ENCODE measurements around the gene SCFD2.
"Not testable (repeated sequence)": the region's sequence is repeated elsewhere in the genome, so short reads cannot be mapped to it uniquely, and the experiment has no call there.

SCFD2 gene

GRCh38 chr4:53340145-53340544, 25.7 kb downstream of the SCFD2 start:
- not testable (repeated sequence) for DNase-seq

DNA sequence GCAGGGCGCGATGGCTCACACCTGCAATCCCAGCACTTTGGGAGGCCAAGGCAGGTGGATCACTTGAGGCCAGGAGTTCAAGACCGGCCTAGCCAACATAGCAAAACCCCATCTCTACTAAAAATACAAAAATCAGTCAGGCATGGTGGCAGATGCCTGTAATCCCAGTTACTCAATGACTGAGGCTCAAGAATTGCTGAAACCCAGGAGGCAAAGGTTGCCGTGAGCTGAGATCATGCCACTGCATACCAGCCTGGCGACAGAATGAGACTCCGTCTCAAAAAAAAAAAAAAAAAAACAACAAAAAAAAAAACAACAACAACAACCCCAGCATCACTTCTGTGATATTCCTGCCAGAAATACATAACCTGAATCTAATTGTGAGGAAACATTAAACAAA, 30.9 kb downstream of the SCFD2 start:
- DNase-seq = not testable (repeated sequence)

DNA sequence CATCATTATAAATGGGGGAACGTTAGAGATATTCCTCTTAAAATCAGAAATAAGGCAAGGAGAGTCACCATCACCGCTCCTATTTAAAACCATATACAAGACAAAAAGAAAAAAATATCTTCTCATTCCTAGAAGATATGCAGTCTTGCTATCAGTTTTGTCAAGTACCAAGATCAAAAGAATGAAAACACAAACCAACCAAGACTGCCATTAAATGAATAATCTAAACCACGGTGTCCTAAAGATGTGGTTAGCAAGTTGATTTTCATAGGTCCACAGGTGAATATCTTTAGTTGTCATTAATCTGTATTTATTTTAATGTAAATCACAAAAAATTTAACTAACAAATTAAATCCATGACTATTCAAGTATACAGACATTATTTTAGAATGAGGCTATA, 39.3 kb downstream of the SCFD2 start:
- no peak for DNase-seq

- DNase-seq = no peak
Observed at GRCh38 chr4:53322696-53323095, 43.2 kb downstream of the SCFD2 start.

GRCh38 chr4:53321984-53322289, 43.9 kb downstream of the SCFD2 start:
- DNase-seq = no peak

DNA sequence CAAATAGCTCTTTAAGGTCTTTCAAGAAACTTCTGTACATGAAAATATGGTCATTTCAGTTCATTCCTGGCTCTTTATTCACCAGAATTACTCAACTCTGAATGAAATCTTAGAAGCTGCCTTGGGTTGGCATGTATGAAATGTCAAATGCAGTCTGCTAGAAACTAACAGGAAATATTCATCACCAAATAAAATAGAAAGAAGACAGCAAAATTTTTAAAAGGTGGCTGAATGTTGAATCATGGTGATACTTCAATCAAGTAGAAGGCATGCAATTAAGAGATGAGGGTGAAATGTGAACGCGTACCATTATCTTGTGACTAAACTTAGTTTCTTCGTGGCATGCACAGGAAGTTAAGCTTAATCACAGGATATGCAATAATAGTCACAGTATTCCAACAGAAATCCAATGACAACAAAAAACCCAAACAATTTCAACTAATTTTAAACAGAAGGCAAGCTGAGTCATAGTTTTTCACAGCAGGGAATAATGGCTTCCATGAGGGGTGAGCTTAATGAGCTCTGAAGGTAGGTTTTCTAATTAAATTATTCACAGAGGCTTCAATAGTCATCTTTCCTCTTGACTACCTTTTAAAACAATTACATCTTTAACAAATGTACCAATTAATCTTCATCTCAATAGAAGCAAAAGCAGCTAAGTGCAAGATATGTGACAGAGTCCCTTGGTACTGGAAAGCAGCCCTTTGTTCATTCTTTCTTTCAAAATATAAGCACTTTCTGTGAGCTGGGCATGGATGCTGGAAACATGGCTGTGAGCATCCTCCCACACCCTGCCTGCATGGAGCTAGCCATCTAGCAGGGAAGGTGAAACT, 44.5 kb downstream of the SCFD2 start:
- no peak for DNase-seq

DNA sequence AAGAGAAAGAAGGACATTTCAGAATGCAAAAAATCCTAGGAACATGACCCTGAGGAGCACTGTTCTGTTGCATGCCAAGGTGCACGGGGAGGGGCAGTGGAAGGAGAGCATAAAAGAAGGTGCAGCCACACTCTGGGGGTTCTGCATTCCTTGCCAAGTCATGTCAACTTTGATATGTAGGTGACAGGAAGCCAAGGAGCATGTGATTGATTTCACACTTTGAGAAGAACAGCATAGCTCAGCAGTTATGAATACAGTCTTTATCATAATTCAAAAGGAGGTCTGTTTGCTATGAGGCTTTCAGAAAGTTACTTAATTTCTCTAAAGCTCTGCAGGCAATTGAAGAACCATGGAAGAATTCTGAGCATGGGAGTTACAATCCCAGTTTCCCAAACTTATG, 50.6 kb downstream of the SCFD2 start:
- no peak for DNase-seq

- no peak for DNase-seq
Observed at GRCh38 chr4:53314252-53314651, 51.6 kb downstream of the SCFD2 start.

DNA sequence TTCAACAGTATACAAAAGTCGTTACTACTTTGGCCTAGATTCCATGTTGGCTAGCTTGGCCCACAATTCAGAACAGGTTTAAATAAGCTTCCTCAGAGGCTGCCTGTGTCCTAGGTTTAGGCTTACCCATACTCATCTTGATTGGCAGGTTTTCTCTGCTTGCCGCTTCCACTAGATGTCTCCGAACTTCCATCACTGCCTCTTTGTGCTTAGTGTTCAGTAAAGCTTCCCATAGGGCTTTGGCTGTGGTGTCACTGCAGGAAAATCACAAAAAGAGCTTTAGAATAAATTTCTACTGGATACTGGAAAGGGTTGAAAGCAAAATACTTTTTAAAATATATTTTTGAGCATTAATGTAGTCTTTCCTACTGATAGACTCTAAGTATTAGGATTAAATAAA, 52.4 kb downstream of the SCFD2 start:
- DNase-seq = no peak

DNA sequence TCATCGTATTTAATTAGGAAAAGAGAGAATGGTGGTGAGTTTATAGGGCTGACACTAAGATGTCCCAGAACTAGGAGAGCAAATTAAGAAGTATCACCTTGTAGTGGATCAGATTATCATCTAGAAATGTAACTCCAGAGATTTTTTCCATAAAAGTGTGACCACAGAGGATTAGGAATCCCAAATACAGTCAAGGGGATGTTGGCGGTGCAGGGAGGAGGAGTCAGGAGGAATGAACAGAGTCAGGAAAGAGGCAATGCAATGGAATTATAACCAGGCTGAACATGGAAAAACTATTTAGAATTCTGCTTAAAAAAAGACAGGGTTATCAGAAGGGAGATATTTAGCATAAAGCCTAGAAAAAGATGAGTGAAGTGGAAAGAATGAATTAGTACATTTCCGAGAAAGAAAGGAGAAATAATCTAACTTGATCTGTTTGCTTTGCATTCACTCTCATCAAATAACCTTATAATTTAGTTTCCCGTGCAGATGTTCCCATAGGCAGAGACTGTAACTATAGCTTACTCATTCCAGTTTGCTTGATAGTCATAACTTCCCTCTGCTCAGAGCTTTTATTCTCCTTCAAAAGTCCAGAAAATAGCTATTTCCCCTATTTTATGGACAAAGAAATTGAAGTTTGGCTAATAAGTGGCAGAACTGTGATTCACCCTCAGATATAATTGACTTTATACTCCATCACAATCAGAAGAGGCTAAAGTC, 56.4 kb downstream of the SCFD2 start:
- no peak for DNase-seq

DNA sequence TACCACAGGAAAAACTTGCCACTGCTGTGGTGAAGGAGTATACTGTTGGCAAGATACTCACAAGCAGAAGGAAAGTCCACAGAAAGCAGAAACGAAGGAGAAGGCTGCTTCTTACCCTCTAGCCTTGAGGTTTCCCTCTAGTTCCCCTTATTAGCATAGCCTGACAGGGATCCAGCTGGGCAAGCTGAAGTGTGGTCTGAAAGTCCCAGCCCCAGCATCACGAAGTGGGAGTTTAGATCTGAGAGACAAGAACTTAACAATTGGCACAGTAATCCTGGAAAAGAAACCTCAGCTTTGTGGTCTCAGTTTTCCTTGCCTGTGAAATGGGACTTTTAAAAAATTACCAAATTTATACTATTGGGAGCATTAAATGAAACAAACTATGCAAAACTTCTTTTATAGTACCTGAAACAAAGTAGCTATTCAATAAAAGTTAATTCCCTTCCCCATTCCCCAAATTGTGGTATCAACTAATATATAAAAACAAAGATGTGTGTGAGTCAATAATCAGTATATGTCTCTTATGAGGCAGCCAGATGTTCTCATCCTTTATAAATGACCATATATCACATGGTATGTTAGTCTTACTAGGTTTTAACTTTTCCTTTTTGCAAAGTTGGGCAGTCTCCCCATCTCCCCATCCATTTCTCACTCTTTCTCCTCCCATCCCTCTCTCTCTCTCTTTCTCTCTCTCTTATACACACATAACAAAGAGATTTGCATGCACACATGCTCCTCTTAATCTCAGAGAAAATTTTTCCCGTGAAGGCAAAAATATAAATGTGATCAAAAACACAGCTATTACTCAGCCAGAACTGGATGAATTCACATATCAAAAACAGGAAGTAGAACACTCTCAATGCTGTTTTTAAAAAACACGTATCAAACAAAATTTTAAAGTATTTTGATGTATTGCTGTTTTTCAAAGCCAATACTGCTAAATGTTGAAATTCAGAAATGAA, 57.8 kb downstream of the SCFD2 start:
- no peak for DNase-seq

DNA sequence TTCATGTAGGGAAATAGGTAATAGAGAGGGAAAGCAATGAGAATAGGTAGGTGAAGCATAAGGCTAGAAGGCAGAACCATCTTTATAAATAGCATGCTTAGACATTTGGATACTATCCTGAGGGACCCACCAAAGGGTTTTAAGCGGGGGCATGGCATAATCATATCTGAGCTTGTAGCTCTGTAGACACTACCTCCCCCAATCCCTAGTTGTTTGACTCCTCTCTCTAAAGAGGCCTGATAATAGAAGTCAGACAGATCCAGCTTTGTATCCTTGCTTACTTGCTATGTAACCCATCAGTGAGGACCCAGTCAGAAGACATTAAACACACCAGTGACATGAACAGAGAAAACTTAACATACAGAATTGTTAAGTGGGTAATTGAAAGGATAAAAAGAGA, 58.7 kb downstream of the SCFD2 start:
- DNase-seq = no peak

DNA sequence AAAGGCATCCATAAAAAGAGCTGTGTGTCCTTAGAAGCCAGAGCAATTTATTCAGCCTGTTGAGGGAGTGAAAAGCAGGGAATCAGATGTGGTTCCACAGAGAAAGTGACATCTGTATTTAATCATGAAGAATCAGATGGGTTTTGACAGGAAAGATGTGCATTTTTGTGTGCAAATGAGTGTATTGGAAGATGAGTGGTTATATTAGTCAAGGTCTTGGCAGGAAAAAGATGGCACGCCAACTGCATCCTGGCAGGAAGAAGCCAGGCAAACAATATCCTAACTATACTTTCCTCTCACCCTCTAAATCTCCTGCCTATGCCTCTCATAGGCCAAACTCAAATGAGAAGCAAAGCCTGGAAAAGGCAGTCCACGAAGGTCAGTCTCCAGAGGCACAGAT, 59.1 kb downstream of the SCFD2 start:
- DNase-seq = no peak

DNA sequence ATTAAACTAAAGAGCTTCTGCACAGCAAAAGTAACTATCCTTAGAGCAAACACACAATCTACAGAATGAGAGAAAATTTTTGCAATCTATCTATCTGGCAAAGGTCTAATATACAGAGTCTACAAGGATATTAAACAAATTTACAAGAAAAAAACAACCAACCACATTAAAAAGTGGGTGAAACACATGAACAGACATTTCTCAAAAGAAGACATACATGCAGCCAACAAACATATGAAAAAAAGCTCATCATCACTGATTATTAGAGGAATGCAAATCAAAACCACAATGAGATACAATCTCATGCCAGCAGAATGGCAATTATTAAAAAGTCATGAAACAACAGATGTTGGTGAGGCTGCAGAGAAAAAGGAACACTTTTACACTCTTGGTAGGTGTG, 73.7 kb downstream of the SCFD2 start:
- DNase-seq = not testable (repeated sequence)

- no peak for DNase-seq
Observed at GRCh38 chr4:53281438-53281837, 84.4 kb downstream of the SCFD2 start.

DNA sequence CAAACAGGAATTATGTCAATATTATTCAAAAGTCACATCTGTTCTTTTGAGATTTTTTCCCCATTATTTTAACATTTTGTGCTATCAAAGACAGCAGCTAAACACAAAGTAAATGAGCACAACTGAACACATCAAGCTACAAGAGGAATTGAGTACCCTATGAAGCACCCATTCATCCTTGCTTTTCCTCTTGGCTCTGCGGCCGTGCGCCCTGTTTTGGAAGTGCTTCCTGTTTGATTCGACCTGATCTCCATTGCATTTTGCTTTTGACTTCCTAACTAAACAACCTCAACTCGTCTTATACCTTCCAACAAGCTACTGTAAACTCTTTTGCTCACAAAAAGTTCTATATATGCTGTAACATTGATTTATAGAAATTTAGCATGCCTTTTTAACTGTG, 85.0 kb downstream of the SCFD2 start:
- DNase-seq = no peak

GRCh38 chr4:53274609-53275268, 91.1 kb downstream of the SCFD2 start:
- no peak for DNase-seq

DNA sequence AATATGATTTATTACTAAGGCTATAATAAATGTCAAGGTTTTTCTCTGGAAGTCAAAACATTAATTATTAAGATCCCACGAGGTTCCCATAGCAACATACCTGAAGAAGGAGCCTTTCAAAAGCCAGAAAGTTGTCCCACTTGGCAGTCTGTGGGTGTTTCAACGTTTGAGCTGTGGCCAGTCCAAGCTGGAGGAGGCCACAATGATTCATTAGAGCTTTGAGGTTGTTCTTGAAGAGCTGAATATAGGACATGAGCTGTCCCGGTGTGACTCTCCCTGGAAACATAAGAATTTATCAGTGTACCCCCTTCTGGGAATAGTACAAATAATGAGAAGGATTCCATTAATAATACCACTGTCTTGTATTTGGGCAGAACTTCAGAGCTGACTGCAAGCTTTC, 92.1 kb downstream of the SCFD2 start:
- DNase-seq = no peak

DNA sequence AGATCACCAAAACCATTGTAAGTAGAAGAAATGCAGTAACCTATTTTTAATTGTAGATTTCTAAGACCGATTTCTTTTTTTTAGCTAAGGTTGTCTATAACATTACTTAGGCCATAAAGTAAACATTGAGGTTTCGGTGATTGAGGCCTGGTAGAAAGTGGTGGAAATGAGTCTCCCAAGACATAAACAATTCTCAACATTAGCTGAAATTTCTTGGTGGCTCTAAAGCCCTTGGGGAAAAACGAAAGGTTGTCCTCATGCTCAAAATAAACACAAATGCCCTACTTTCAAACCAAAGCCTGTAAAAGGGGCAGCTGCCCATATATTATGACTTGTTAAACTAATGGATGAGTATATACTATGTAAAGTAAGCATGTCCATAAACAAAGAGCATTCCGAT, 98.8 kb downstream of the SCFD2 start:
- DNase-seq = no peak

GRCh38 chr4:53255986-53256385, 109.9 kb downstream of the SCFD2 start:
- not testable (repeated sequence) for DNase-seq

DNA sequence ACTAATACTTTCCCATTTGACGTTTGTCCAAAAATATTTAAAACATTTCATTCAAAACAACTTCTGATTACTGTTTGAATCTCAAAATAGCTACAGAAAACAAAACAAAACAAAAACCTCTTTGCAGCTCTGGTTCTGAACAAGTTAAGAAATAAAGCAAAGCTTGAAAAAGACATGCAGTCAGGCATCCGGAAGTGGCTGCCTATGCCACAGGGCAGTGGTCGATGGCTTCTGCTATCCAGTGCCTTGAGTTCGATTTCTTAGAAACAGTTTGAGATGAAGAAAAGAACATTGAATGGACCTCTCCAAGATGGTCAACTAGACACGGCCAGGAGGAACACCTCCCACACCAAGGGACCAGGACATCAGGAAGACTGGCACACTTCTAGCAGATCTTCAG, 125.3 kb downstream of the SCFD2 start:
- DNase-seq = no peak

DNA sequence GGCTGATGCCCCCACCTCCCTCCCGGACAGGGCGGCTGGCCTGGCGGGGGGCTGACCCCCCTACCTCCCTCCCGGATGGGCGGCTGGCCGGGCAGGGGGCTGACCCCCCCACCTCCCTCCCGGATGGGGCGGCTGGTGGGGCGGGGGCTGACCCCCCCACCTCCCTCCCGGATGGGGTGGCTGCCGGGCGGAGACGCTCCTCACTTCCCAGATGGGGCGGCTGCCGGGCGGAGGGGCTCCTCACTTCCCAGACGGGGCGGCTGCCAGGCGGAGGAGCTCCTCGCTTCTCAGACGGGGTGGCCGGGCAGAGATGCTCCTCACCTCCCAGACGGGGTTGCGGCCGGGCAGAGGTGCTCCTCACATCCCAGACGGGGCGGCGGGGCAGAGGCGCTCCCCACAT, 127.5 kb downstream of the SCFD2 start:
- not testable (repeated sequence) for DNase-seq

GRCh38 chr4:53237811-53238210, 128.1 kb downstream of the SCFD2 start:
- DNase-seq = not testable (repeated sequence)
